ENCODE measurements around the gene PAH.

PAH gene

GRCh38 chr12:102950107-102950949 lies 33.3 kb upstream of the PAH start:
- DNase-seq (ENCODE audit: low read depth): no peak

GRCh38 chr12:102948941-102949352 lies 31.9 kb upstream of the PAH start:
- DNase-seq (ENCODE audit: low read depth): peak; percentile 34

GRCh38 chr12:102946042-102946441 lies 29.0 kb upstream of the PAH start:
- no peak for DNase-seq (ENCODE audit: low read depth)

GRCh38 chr12:102939670-102940222 lies 22.7 kb upstream of the PAH start:
- no peak for DNase-seq (ENCODE audit: low read depth)

GRCh38 chr12:102939059-102939458 lies 22.0 kb upstream of the PAH start:
- no peak for DNase-seq (ENCODE audit: low read depth)

GRCh38 chr12:102933168-102933567 lies 16.1 kb upstream of the PAH start:
- DNase-seq (ENCODE audit: low read depth): no peak

- no peak for DNase-seq (ENCODE audit: low read depth)
Observed at GRCh38 chr12:102927220-102927619, 10.2 kb upstream of the PAH start.

- no peak for DNase-seq (ENCODE audit: low read depth)
Observed at GRCh38 chr12:102921240-102921639, 4.2 kb upstream of the PAH start.

- DNase-seq (ENCODE audit: low read depth): no peak
Observed at GRCh38 chr12:102920271-102920670, 3.2 kb upstream of the PAH start.

- no peak for DNase-seq (ENCODE audit: low read depth)
Observed at GRCh38 chr12:102918840-102919239, 1.8 kb upstream of the PAH start.

- no peak for DNase-seq (ENCODE audit: low read depth)
Observed at GRCh38 chr12:102916252-102917025, 605 bp downstream of the PAH start.

GRCh38 chr12:102913453-102914226 lies 3.4 kb downstream of the PAH start:
- no peak for DNase-seq (ENCODE audit: low read depth)

GRCh38 chr12:102912258-102912657 lies 4.8 kb downstream of the PAH start:
- no peak for DNase-seq (ENCODE audit: low read depth)

- DNase-seq (ENCODE audit: low read depth): no peak
Observed at GRCh38 chr12:102911320-102911719, 5.7 kb downstream of the PAH start.

GRCh38 chr12:102910792-102911191 lies 6.3 kb downstream of the PAH start:
- no peak for DNase-seq (ENCODE audit: low read depth)

- DNase-seq (ENCODE audit: low read depth): no peak
Observed at GRCh38 chr12:102910137-102910536, 6.9 kb downstream of the PAH start.

- DNase-seq (ENCODE audit: low read depth): no peak
Observed at GRCh38 chr12:102907918-102908317, 9.1 kb downstream of the PAH start.

GRCh38 chr12:102905229-102905628 lies 11.8 kb downstream of the PAH start:
- DNase-seq (ENCODE audit: low read depth): no peak

GRCh38 chr12:102903337-102904007 lies 13.6 kb downstream of the PAH start:
- DNase-seq (ENCODE audit: low read depth): no peak

- no peak for DNase-seq (ENCODE audit: low read depth)
Observed at GRCh38 chr12:102902093-102902492, 15.0 kb downstream of the PAH start.

GRCh38 chr12:102900389-102900788 lies 16.7 kb downstream of the PAH start:
- DNase-seq (ENCODE audit: low read depth): no peak

GRCh38 chr12:102896067-102896466 lies 21.0 kb downstream of the PAH start:
- DNase-seq (ENCODE audit: low read depth): no peak
